Activated CD8-positive, alpha-beta memory T cell treated with anti-CD3 and anti-CD28 coated beads, Interleukin-2, amount 50 U/mL, for 4 hours (primary cell): ENCODE data around the gene DDHD1.

Experiments
- DNase-seq: peaks from one replicate; pipeline ENCODE4 v3.0.0-alpha.2; 2020

DDHD1 gene

DNA sequence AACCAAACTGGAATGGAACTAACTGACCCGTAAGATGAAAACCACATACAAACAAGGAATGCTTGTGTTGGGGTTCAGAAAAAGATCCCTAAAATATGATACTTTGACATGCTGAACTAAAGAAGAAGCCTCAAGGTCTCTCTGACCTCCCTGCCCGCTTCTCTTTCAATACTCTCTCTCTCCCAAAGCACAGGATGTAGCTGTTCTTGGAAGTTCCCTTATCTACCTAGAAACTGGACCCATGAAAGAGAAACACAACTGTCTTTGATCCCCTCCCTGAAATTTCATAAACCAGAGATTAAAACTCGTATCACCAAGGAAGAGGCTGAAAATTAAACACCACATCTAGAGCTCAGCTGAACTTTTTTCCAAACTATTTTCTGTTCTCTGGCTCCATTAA, 125.6 kb downstream of the DDHD1 start:
- no peak for DNase-seq

DNA sequence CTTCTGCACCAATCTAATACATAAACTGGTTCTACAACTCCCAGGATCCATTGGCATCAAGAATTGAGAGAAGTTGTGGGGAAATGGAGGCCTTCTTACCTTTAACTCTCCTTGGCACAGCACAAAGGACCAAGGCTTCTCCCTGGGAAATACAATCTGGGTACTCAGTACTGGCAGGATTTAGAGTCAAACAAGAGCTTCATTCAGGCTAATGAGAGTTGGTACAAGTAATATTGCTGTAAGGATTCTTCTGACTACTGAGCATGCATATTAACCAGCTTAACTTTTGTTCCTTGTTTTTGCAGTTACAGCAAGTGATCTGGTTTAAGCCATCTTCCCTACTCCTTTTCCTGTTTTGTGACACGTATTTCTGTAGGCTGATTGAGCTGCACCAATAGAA, 126.1 kb downstream of the DDHD1 start:
- DNase-seq: no peak

DNA sequence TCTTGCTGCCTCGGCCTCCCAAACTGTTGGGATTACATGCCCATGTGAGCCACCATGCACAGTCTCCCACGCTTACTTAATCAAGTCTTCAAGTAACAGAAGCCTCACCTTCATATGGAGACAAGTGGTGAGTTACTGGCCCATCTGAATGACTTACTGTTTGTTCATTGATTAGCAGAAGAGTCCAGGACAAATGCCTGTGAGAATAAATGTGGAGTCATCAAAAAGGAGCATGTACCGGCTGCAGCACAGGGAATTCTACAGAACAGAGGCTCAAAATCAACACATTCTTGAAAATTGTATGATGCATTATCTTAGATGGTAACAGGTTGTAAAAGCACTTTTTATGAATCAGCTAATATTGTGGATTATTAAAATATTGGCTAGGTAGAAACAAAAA, 129.8 kb downstream of the DDHD1 start:
- DNase-seq: no peak

DNA sequence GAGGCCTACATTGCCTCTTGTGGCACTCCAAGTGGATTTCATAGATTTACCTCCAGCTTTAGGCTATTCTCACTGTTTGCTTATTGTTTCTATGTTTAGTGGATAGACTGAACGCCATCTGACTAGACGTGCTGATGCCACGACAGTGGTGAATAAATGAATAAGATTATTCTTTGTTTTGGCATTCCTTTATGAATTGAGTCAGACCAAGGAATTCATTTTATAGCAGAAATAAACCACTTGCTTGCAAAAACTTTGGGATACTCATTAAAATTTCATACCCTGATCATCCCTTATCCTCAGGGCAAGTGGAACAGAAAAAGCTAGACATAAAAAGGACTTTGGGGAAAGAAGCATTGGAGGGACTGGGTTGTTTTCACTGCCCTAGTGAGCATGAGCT, 130.5 kb downstream of the DDHD1 start:
- DNase-seq: no peak

DNA sequence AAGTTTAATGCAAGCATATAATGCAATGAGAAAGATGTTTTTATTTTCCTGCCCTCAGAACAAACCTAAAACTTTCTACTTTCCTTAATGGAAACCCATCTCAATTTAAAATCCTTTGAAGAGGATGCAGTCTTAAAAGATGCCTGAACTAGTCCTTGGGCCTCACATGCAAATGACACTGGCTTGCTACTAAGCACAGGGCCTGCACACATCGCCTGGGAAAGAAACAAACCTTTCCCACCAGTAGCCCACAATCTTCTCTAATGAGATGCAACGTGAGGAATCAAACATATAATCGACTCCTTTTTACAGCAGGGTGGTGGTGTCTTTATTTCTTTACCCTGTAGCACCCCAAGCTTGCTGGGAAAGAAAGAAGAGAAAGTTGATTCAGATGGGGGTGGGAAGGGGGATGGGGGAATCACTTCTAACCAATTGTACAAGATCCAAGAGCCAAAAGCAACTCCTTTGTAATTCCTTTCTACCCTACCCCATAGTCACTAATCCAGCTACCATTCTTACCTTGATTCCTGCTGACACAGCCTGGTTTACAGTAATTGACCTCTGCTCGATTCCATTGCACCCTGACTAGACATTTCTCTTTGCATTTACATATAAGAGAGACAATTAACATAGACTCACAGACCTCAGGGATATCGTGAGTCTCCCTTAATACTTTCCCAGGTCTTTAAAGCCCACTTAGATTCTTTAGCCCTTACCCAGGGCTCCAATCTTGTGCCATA, 132.8 kb downstream of the DDHD1 start:
- DNase-seq: no peak

DNA sequence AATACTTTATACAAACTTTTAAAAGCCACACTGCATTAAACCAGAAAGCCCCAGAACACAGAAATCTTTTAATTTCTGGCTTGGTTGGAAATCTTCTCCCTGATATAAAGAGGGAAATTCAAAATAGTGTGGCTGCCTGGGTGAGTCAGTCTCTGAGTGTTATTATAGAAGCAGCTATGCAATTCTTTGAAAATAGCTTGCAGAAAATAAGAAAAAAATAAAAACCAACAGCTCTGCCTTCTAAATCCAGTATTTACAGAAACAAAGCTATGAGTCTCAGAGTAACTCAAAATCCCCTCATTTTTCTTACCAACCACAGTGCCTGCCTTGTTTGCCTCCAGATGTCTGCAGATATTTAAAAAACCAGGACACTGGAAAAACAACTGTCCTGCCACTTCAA, 133.7 kb downstream of the DDHD1 start:
- no peak for DNase-seq

DNA sequence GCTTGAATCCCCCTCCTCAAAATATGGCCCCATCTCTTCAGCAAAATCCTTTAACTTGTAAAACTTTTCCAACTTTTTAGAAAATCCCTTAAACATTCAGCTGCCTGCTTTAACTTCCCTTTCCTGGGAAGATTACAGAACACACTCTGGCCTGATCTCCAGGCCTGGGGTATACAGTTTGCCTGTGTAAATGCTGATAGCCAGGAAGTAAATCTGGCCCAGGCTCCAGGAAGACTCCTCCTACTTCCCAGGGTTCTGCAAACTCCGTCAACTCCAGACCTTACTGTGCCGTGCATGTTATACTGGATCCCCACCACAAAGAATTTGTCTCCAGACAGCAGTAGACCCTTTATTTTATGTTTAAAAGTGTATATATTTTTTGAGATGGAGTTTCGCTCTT, 135.3 kb downstream of the DDHD1 start:
- no peak for DNase-seq

DNA sequence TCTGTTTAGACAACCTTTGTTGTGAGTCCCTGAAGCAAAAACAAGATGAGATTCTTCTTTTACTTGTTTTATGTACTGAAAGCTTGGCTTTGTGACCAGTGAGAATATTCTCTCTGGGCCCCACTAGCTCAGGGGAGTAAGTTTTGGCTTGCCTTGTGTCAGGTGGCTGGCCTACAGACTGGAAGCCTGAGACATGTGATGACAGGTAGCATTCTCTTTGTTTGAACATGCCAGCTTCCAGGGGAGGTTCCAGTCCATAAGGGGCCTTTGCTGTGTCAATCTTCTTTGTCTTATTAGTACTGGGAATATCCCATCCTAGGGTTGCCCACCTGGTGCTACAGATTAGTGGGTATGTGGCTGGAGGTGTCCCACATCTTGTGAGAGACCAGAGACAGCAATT, 136.2 kb downstream of the DDHD1 start:
- no peak for DNase-seq

DNA sequence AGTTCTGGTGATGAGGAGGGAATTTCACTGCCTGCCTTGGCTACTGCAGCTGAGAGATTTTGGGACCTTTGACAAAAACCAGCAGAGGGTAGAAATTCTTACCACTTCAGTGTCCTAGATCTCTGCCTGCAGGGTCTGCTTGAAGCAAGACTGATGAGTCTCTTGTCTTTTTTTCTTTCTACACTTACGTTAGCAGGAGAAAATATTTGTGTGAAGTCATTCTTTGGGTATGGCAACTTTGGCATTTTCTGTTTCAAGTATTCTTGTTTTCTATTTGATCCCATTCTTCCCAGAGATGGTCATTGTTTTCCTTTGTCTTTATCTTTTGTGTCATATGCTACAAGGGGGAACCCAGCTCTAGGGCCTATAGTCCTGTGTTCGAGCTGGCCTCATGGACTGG, 136.6 kb downstream of the DDHD1 start:
- no peak for DNase-seq

DNA sequence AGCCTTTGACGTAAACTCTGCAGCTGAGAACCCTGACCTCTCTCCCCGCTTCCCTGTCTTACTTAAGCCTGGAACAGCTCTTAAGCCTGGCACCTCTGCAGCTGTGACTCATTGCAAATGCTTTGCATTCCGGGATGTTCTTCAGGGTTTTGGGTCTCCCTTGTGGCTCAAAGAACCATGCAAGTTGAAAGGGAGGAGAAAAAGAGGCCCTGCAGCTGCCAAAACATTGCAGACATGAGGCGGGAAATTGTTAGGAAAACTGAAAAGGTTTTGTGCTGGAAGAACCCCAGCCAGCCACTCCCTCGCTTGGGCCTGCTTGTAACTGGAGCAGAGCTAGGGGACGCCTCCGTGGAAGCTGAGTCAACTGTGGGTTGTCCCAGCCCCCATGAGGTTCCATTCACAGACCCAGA, 142.1 kb downstream of the DDHD1 start:
- no peak for DNase-seq

DNA sequence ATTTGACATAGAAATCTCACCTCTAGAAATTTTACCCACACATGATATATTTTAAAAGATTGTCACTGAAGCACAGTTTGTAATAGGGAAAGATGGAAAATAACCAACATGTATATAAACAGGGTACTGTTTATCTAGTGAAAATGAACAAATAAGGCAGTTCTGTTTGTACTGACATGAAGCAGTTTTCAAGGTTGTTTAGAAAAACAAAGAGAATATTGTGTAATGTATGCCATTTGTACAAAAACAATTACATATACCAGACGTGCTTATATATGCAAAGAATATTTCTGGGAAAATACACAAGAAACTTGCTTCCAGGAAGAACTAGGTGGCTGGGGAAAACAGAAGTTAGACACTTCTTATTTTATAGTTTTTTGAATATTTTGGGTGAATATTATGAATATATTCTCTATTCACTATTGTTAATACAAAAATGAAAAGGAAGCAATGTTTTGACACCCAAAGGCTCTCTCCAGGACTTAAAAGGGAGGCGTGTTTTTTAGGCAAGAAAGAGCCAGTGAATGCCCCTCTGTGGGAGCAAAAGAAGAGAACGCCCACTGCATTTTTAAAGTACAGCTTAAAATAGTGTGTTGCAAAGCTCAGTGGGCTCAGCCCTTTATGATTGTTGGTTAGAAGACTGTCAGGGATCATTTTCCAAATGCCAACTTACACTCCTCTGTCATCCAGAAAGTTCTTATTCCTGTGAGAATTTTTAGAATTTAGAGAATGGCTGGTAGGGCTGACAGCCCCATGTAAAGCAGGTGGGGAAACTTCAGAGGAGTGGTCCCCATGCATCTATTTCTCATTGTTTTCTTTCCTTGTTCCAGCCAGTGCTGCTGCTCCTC, 142.7 kb downstream of the DDHD1 start:
- DNase-seq: no peak

DNA sequence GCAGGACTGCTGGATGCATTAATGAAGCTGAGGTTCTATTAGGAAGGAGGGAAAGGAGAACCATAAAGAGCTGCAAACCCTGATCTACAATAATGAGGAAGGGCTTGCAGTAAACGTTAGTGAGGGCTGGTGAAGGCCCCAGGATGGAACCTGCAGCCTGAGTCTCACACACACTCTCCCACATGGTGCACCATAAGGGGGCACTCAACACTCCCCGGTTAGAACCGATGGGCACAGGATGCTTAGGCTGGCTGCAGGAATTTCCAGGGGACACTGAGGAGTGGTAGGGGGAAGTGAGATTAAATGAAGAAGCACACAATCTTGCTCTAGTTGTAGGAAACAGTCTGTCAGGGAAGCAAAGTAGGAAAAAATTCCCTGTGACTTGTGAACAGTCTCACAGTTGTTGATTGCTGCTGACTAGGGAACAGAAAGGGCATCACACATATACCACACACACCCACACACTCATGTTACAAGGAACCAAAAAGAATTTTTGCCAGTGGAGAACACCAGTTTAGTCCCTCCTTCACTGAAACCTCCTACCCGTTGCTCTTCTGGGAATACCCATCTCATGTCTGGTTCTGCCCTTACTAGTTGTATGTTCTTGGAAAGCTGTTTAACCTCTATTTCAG, 146.1 kb downstream of the DDHD1 start:
- DNase-seq: no peak

DNA sequence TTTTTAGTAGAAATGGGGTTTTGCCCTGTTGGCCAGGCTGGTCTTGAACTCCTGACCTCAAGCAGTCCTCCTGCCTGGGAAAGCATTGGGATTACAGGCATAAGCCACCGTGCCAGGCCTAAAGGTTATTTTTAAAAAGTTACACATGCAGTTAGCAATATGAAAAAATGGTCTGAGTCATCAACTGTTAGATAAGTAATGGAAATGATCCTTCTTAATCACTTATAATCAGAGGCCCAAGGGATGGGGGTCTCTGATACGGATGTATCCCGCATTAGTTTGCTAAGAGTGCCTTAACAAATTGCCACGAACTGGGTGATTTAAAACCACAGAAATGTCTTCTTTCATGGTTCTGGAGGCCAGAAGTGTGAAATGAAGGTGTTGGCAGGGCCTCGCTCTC, 148.1 kb downstream of the DDHD1 start:
- no peak for DNase-seq

DNA sequence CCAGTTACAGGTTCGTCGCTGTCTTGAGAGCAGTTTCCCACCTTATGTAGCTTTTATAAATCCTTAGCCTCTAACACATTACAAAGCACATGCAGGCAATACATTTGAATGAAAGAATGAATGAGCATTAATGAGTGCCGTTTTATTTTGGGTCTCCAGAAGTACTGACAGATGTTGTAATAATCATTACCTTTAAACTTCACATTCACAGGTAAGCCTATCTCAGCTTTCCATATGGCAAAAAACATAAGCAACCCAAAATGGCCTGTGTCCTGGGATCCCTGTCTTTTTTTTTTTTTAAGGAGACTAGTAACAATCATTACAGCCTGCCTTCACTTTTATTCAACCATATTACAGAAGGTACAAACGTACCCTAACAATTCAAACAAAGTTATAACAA, 149.3 kb downstream of the DDHD1 start:
- DNase-seq: no peak

DNA sequence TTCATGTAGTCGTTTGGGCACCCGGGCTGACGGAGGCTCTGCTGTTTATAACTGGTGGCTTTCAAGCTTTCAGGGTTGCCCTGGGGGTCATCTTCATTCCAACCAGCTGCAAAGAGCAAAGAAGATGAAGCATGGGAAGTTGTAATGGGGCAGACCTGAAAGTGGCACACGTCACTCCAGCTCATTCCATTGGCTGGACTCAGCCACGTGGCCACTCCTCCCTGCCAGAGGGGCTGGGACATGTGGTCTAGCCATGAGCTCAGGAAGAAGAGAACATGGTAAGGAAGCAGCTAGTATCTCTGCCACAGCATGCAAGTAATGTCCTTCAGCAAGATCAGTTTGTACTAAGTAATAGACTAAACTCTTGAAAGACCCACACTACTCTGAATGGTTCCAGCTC, 150.5 kb downstream of the DDHD1 start:
- no peak for DNase-seq

DNA sequence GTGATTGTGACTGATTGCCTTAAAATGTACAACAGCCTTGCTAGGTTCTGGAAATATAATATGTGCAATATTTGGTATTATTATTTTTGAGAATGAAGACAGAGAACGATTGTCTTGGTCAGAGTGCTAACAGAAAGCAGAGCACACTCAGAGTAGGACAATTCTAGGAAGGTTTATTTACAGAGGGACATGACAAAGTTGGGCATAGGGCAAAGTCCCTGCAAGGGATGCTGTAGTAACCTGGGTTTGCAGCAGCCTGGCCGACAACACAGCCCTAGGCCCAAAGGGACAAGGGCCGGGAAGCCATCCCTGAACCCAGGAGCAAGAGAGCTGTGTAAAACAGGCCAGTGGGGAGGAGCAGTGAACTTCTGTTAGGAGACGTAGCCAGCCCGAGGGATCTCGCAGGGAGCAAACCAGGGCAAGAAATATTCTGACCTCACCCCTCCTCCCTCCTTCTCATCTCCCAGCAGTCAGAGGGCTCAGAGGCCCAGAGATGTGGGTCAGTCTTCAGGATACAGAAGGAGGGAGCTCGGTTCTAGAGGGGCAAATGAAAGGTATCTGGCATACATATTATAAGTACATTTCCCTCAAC, 151.2 kb downstream of the DDHD1 start:
- no peak for DNase-seq

DNA sequence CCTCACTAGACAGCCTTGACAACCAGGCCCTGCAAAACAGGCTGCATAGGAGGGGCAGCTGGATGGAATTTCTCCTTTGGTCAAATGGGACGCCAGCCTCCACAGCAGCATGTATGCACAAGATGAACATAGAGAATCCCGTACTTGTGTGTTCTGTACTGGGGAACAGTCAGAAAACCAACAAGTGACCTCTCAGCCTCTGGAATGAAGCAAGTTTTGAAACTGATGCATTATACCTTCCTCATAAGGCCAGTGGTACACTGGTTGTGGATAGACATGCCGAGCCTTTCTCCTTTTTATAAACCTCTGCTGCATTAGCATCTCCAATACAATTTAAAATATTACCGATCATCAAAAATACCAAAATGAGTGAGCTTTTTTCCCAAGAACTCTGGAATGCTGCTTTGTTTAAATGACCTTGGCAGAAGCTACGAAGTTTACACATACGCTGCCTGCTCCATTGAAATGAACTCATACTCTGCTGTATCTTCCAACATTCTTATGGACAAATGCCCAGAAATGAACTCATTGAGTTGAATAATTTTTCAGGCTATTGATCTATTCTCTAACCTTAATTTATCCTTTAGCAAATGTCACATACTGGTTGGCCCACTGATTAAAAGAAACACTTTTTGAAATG, 154.6 kb downstream of the DDHD1 start:
- DNase-seq: no peak

DNA sequence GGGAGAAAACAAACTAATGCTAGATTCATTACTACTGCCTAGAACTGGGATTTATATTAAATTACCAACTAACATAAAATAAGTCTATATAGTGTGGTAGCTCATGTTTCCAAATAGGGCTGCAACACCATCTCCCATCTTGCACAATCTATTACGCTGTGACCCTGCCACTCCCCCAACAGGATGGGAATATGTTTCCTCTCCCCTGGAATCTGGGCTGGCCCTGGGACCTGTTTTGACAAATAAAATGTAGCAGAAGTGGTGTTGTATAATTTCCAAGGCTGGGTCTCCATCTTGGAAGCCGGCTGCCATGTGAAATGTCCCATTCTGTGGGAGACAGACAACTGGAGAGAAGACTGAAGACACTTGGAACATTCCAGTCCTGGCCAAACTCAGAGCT, 156.6 kb downstream of the DDHD1 start:
- DNase-seq: no peak

DNA sequence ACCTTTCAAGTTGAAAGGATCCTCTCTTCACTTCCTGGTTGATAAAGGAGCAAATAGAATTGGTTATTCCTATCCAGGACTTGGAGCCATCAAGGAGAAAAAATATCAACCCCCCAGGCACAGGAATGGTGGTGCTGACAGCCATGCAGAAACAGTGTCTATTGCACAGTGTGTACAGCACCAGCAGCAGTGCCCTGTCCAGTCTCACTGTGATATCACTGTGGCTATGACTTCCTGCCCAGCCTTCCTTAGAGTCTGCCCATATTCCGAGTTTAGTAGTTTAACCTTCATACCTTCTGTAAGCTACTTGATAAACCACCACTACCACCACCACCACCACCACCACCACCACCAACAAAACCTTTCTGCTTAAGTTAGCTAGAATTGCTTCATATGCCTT, 157.1 kb downstream of the DDHD1 start:
- DNase-seq: no peak

DNA sequence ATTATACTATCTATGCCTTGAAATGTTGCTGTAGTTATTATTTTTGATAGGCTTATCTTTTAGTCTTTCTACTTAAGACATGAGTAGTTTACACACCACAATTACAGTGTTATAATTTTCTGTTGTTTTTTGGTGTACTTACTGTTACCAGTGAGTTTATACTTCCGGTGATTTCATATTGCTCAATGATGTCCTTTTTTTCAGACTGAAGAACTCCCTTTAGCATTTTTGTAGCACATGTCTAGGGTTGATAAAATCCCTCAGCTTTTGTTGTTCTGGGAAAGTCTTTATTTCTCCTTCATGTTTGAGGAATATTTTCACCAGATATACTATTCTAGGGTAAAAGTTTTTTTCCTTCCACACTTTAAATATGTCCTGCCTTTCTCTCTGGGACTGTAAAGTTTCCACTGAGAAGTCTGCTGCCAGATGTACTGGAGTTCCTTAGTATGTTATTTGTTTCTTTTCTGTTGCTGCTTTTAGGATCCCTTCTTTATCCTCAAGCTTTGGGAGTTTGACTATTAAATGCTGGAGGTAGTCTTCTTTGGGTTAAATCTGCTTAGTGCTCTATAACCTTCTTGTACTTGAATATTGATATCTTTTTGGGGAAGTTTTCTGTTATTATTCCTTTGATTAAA, 160.8 kb downstream of the DDHD1 start:
- no peak for DNase-seq

DNA sequence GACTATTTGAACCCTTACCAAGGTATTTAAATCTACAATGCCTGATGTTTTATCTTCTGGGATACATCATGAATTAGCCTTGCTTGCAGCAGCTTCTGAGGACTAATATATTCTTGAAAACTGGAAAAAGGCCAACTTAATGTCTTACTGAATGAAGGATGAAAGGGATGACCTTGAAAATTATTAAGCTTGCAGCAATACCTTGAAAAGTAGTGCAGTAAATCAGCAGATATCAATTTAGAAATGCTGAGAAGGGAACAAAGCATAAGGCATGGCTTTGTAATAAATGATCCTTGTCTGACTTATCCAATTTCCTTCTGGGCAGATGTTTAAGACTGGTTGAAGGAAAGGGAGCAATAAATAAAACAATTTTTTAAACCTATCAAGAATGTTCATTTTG, 165.0 kb downstream of the DDHD1 start:
- DNase-seq: no peak

DNA sequence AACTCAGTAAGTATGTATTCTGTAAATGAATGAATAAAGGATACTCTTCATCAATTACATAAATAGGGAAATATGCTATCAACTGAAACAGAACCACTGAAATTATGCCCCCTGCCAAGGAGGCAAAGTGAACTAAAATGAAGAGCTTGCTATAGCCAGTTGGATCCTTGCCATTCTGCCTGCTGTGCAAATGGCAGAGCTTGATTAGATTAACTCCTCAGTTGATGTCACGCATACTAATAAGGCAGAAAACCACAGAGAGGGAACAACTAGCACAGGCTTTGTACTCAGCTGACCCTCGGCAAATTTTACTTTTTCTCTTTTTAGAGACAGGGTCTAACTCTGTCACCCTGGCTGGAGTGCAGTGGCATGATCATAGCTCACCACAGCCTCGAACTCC, 165.6 kb downstream of the DDHD1 start:
- no peak for DNase-seq

DNA sequence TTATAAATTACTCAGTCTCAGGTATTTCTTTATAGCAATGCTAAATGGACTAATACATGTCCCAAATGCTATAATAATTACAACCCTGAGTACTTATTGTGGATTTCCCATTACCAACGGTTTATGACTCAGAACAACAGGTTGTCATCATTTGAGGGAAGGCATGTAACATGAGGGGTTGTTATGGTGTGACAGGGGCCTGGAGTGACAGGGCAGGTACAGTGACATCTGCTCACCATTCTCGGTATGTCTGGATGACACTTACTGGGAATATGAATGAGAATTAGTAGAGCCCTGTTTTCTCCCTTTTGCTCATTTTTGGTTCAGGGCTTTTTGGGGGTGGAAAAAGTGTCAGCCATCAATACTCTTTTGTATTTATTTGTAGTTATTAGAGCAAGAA, 166.1 kb downstream of the DDHD1 start:
- no peak for DNase-seq
